Keratinocyte (primary cell): ENCODE measurements around the gene ANTXR2. TPM values are rescaled to one million over a fixed set of nuclear protein-coding genes. Genes with fewer than 3 reads are reported as not detected.

ENCODE experiments used
- DNase-seq: peaks from one replicate; pipeline ENCODE4 v3.0.0-alpha.2; 2011; ENCODE audit warnings: low read depth, missing footprints, low spot score
- FAIRE-seq: peaks from 2 replicates; lab custom pipeline; 2011; peaks lifted over from hg19 to GRCh38; lab: Jason Lieb, UNC
- H2AFZ ChIP-seq: 2 replicates; pipeline ENCODE4 v1.6.0; 2012; ENCODE audit warnings: low read length, control low read depth, inconsistent platforms; ENCODE audit not compliant: control insufficient read depth
- H3K27ac ChIP-seq: 2 replicates; pipeline ENCODE4 v1.5.1; 2011; ENCODE audit warnings: low read length; ENCODE audit not compliant: control insufficient read depth, insufficient read depth
- H3K27me3 ChIP-seq: 3 replicates; pipeline ENCODE4 v1.6.0; 2011; ENCODE audit warnings: low read length; ENCODE audit not compliant: control insufficient read depth, insufficient read depth; ENCODE audit errors: extremely low read depth
- H3K36me3 ChIP-seq, 2 experiments: 2 replicates in 1 of 2; 3 replicates in 1 of 2; pipeline ENCODE4 v1.5.1; 2011; ENCODE audit warnings: low read length in 2 of 2, mild to moderate bottlenecking in 1 of 2; ENCODE audit not compliant: control insufficient read depth in 2 of 2, insufficient read depth in 2 of 2; ENCODE audit errors: extremely low read depth in 1 of 2
- H3K4me1 ChIP-seq: 3 replicates; pipeline ENCODE4 v1.5.1; 2011; ENCODE audit warnings: low read length; ENCODE audit not compliant: control insufficient read depth, insufficient read depth; ENCODE audit errors: extremely low read depth
- H3K4me2 ChIP-seq: 3 replicates; pipeline ENCODE4 v1.6.0; 2011; ENCODE audit warnings: low read depth, low read length; ENCODE audit not compliant: control insufficient read depth, insufficient read depth; ENCODE audit errors: extremely low read depth
- H3K4me3 ChIP-seq, 3 experiments: fragments of 200-600 bp in 1 of 3; sonication (generic) in 1 of 3; 2 replicates in 2 of 3; 3 replicates in 1 of 3; pipeline ENCODE4 v1.5.1; 2011 to 2016; ENCODE audit warnings: low read length in 3 of 3, mild to moderate bottlenecking in 3 of 3, control low read depth in 2 of 3, inconsistent platforms in 1 of 3, low read depth in 1 of 3, mixed read lengths in 1 of 3, mixed run types in 1 of 3, moderate library complexity in 1 of 3; ENCODE audit not compliant: control insufficient read depth in 2 of 3, insufficient read depth in 2 of 3; ENCODE audit errors: extremely low read depth in 1 of 3
- H3K79me2 ChIP-seq: 2 replicates; pipeline ENCODE4 v1.6.0; 2012; ENCODE audit warnings: low read length; ENCODE audit not compliant: control insufficient read depth, insufficient read depth
- H3K9ac ChIP-seq: 3 replicates; pipeline ENCODE4 v1.6.0; 2011; ENCODE audit warnings: low read length; ENCODE audit not compliant: control insufficient read depth, insufficient read depth; ENCODE audit errors: extremely low read depth
- H3K9me1 ChIP-seq: 3 replicates; pipeline ENCODE4 v1.6.0; 2011; ENCODE audit warnings: low read length; ENCODE audit not compliant: control insufficient read depth, insufficient read depth; ENCODE audit errors: extremely low read depth
- H3K9me3 ChIP-seq: 2 replicates; pipeline ENCODE4 v1.5.1; 2012; ENCODE audit warnings: low read depth, low read length; ENCODE audit not compliant: control insufficient read depth
- H4K20me1 ChIP-seq: 3 replicates; pipeline ENCODE4 v1.6.0; 2011; ENCODE audit warnings: low read length; ENCODE audit not compliant: control insufficient read depth, insufficient read depth; ENCODE audit errors: extremely low read depth
- CTCF ChIP-seq, 3 experiments: IDR thresholded peaks in 1 of 3; conservative IDR thresholded peaks in 1 of 3; optimal IDR thresholded peaks in 1 of 3; 2 replicates in 2 of 3; 3 replicates in 1 of 3; pipeline versions ENCODE3 to v1.5.1; 2011; ENCODE audit warnings: low read length in 3 of 3, mild to moderate bottlenecking in 3 of 3, moderate library complexity in 2 of 3, control low read depth in 1 of 3, inconsistent platforms in 1 of 3; ENCODE audit not compliant: insufficient read depth in 2 of 3; ENCODE audit errors: extremely low read depth in 1 of 3
- EZH2 ChIP-seq: IDR thresholded peaks from one replicate; pipeline ENCODE4 v1.6.1; 2012; ENCODE audit warnings: inconsistent platforms, mild to moderate bottlenecking, low read length, moderate library complexity
- dilution Hi-C: fragments of 300-500 bp; cut with MboI; formaldehyde crosslinking; loops from one replicate; pipeline ENCODE4 v1.7.0; 2020; ENCODE audit warnings: low sequenced_read_pairs; ENCODE audit not compliant: extremely low pct_ligation_motif_present
- polyA plus RNA-seq, 5 experiments: library from polyadenylated mRNA; depleted of rRNA in 3 of 5; stranded (reverse) in 3 of 5; stranded (forward) in 1 of 5; unstranded in 1 of 5; fragments of >200 nt; gene quantifications; 1 replicate in 1 of 5; 2 replicates in 3 of 5; 3 replicates in 1 of 5; pipeline versions ENCODE4 v1.2.1 to v1.2.3, GENCODE V29; 2011 to 2012; ENCODE audit warnings: missing spikeins in 2 of 5, low read depth in 1 of 5, low replicate concordance in 1 of 5

The ANTXR2 gene
- polyA plus RNA-seq, 1 donor (not counting 4 experiments of a cell fraction or from before 2014, with no cell fraction given) = 89.1 TPM

GRCh38 chr4:80091184-80091583 is 18.2 kb upstream of the ANTXR2 start:
- Histone ChIP-seq H3K9me3 (no peaks in the 10 kb centered on the region), H3K4me2 (no peak overlapping the region), H3K27me3 (no peaks in the 10 kb centered on the region), H3K4me1 (peaks cover 7% of the 10 kb centered on the region), H3K4me3 (no peak overlapping the region), H3K79me2 (no peaks in the 10 kb centered on the region), H2AFZ (no peak overlapping the region), H3K36me3 (no peaks in the 10 kb centered on the region), H3K9ac (no peak overlapping the region), H3K27ac (no peak overlapping the region), H4K20me1 (no peaks in the 10 kb centered on the region), H3K9me1 (no peaks in the 10 kb centered on the region)
- DNase-seq (no peak), FAIRE-seq (no peak)
- TF ChIP-seq CTCF (optimal IDR thresholded peaks at IDR 0.05 in 1 of 3, IDR thresholded peaks at IDR 0.05 in 1 of 3, conservative IDR thresholded peaks at IDR 0.05 in 1 of 3; ENCODE audit: extremely low read depth in 1 of 3, insufficient read depth in 2 of 3, low read length in 3 of 3) (no peak), EZH2 (no peak)
- dilution Hi-C loops = no loop called here

GRCh38 chr4:80090090-80090489 is 17.1 kb upstream of the ANTXR2 start:
- no peaks in the 10 kb centered on the region for H3K9me3 ChIP-seq
- H4K20me1 ChIP-seq = no peaks in the 10 kb centered on the region
- dilution Hi-C loops = no loop called here
- FAIRE-seq (no peak), DNase-seq (no peak)
- no peaks in the 10 kb centered on the region for H3K9me1 ChIP-seq
- H3K9ac ChIP-seq = no peak overlapping the region
- H3K27ac ChIP-seq = no peak overlapping the region
- H3K4me3 ChIP-seq = no peak overlapping the region
- no peaks in the 10 kb centered on the region for H3K79me2 ChIP-seq
- no peaks in the 10 kb centered on the region for H3K27me3 ChIP-seq
- peaks cover 6% of the 10 kb centered on the region for H3K4me1 ChIP-seq
- no peak overlapping the region for H3K4me2 ChIP-seq
- TF ChIP-seq EZH2 (no peak), CTCF (optimal IDR thresholded peaks at IDR 0.05 in 1 of 3, IDR thresholded peaks at IDR 0.05 in 1 of 3, conservative IDR thresholded peaks at IDR 0.05 in 1 of 3; ENCODE audit: extremely low read depth in 1 of 3, insufficient read depth in 2 of 3, low read length in 3 of 3) (no peak)
- H2AFZ ChIP-seq = no peak overlapping the region
- H3K36me3 ChIP-seq = no peaks in the 10 kb centered on the region
